ENCODE measurements around the gene PIK3C2B.

Gene PIK3C2B

GRCh38 chr1:204478172-204478899 is 16.3 kb downstream of the PIK3C2B start:
- no peak for DNase-seq (ENCODE audit: low read depth)
- TF ChIP-seq CTCF (IDR thresholded peaks at IDR 0.05; ENCODE audit: control insufficient read depth, insufficient read depth, low read depth, low read length, missing control alignments): no peak
- no peak overlapping the region for H3K4me3 ChIP-seq (ENCODE audit: control insufficient read depth, low read depth, low read length)

GRCh38 chr1:204477036-204477740 is 17.4 kb downstream of the PIK3C2B start:
- no peak overlapping the region for H3K4me3 ChIP-seq (ENCODE audit: control insufficient read depth, low read depth, low read length)
- no peak for TF ChIP-seq CTCF (IDR thresholded peaks at IDR 0.05; ENCODE audit: control insufficient read depth, insufficient read depth, low read depth, low read length, missing control alignments)
- DNase-seq (ENCODE audit: low read depth): no peak

GRCh38 chr1:204476563-204476962 is 18.0 kb downstream of the PIK3C2B start:
- TF ChIP-seq CTCF (IDR thresholded peaks at IDR 0.05; ENCODE audit: control insufficient read depth, insufficient read depth, low read depth, low read length, missing control alignments): no peak
- DNase-seq (ENCODE audit: low read depth): no peak

GRCh38 chr1:204475656-204476432 is 18.8 kb downstream of the PIK3C2B start:
- H3K4me3 ChIP-seq (ENCODE audit: control insufficient read depth, low read depth, low read length): no peak overlapping the region
- no peak for DNase-seq (ENCODE audit: low read depth)
- TF ChIP-seq CTCF (IDR thresholded peaks at IDR 0.05; ENCODE audit: control insufficient read depth, insufficient read depth, low read depth, low read length, missing control alignments): no peak

More at GRCh38 chr1:204476563-204476962, 18.0 kb downstream of the PIK3C2B start:
- H3K4me3 ChIP-seq (ENCODE audit: control insufficient read depth, low read depth, low read length): no peak overlapping the region

GRCh38 chr1:204473400-204473965 is 21.1 kb downstream of the PIK3C2B start:
- TF ChIP-seq CTCF (IDR thresholded peaks at IDR 0.05; ENCODE audit: control insufficient read depth, insufficient read depth, low read depth, low read length, missing control alignments): no peak
- DNase-seq (ENCODE audit: low read depth): no peak
- no peak overlapping the region for H3K4me3 ChIP-seq (ENCODE audit: control insufficient read depth, low read depth, low read length)

- no peak for DNase-seq (ENCODE audit: low read depth)
- no peak overlapping the region for H3K4me3 ChIP-seq (ENCODE audit: control insufficient read depth, low read depth, low read length)
- TF ChIP-seq CTCF (IDR thresholded peaks at IDR 0.05; ENCODE audit: control insufficient read depth, insufficient read depth, low read depth, low read length, missing control alignments): no peak
Measured at GRCh38 chr1:204472660-204473059, 21.9 kb downstream of the PIK3C2B start.
